Middle frontal gyrus (tissue), 1 donor: Measurements from ENCODE around the gene TTYH2.

Experiments used
- DNase-seq: peaks from one replicate; pipeline ENCODE4 v3.0.0-alpha.2; 2015; ENCODE audit warnings: low spot score; ENCODE audit errors: extremely low spot score

Gene TTYH2

GRCh38 chr17:74283371-74283673 lies 70.0 kb downstream of the TTYH2 start:
- DNase-seq = no peak

GRCh38 chr17:74287031-74287602 lies 73.7 kb downstream of the TTYH2 start:
- no peak for DNase-seq

GRCh38 chr17:74288785-74289184 lies 75.4 kb downstream of the TTYH2 start:
- DNase-seq = no peak

GRCh38 chr17:74289688-74290087 lies 76.3 kb downstream of the TTYH2 start:
- no peak for DNase-seq

GRCh38 chr17:74290340-74290739 lies 77.0 kb downstream of the TTYH2 start:
- DNase-seq = no peak

GRCh38 chr17:74292495-74292894 lies 79.1 kb downstream of the TTYH2 start:
- DNase-seq = no peak

GRCh38 chr17:74295625-74296547 lies 82.5 kb downstream of the TTYH2 start:
- no peak for DNase-seq

GRCh38 chr17:74296548-74296936 lies 83.2 kb downstream of the TTYH2 start:
- DNase-seq = peak; percentile 69

GRCh38 chr17:74297941-74298340 lies 84.6 kb downstream of the TTYH2 start:
- no peak for DNase-seq

- no peak for DNase-seq
Observed at GRCh38 chr17:74298778-74299177, 85.4 kb downstream of the TTYH2 start.

GRCh38 chr17:74299226-74300009 lies 86.0 kb downstream of the TTYH2 start:
- DNase-seq = no peak

GRCh38 chr17:74303305-74303704 lies 89.9 kb downstream of the TTYH2 start:
- no peak for DNase-seq

GRCh38 chr17:74304184-74304583 lies 90.8 kb downstream of the TTYH2 start:
- no peak for DNase-seq

GRCh38 chr17:74305865-74306654 lies 92.7 kb downstream of the TTYH2 start:
- DNase-seq = no peak

- DNase-seq = no peak
Observed at GRCh38 chr17:74307984-74308773, 94.8 kb downstream of the TTYH2 start.

- DNase-seq = no peak
Observed at GRCh38 chr17:74309902-74310301, 96.5 kb downstream of the TTYH2 start.
